Measurements from ENCODE around the gene MAPK8.
A peak's percentile ranks its signal among the peaks of the same experiment; 100 is the strongest.

MAPK8 gene

GRCh38 chr10:48450233-48450740 is 143.8 kb downstream of the MAPK8 start:
- ATAC-seq, result no peak

GRCh38 chr10:48450741-48451466 is 144.4 kb downstream of the MAPK8 start:
- DNase-seq (no peak), ATAC-seq (no peak)

More at GRCh38 chr10:48450233-48450740, 143.8 kb downstream of the MAPK8 start:
- DNase-seq, result no peak

- no peak for DNase-seq
- no peak for ATAC-seq
These were observed 145.7 kb downstream of the MAPK8 start for GRCh38 chr10:48451969-48452878.

GRCh38 chr10:48452879-48453412 is 146.5 kb downstream of the MAPK8 start:
- ATAC-seq (no peak), DNase-seq (no peak)

- DNase-seq, result no peak
These were observed 147.2 kb downstream of the MAPK8 start for GRCh38 chr10:48453451-48454301.

GRCh38 chr10:48454302-48455054 is 148.0 kb downstream of the MAPK8 start:
- no peak for ATAC-seq

More at GRCh38 chr10:48453451-48454301, 147.2 kb downstream of the MAPK8 start:
- ATAC-seq, result no peak

GRCh38 chr10:48455055-48455391 is 148.5 kb downstream of the MAPK8 start:
- ATAC-seq, result no peak
- no peak for DNase-seq

More at GRCh38 chr10:48454302-48455054, 148.0 kb downstream of the MAPK8 start:
- DNase-seq, result no peak

- ATAC-seq (no peak), DNase-seq (no peak)
These were observed 149.1 kb downstream of the MAPK8 start for GRCh38 chr10:48455392-48456151.

GRCh38 chr10:48456361-48456804 is 149.9 kb downstream of the MAPK8 start:
- no peak for DNase-seq
- ATAC-seq, result no peak

- ATAC-seq (no peak), DNase-seq (peak; percentile 14)
These were observed 150.6 kb downstream of the MAPK8 start for GRCh38 chr10:48456808-48457761.

GRCh38 chr10:48457949-48458661 is 151.6 kb downstream of the MAPK8 start:
- ATAC-seq (no peak), DNase-seq (no peak)

GRCh38 chr10:48458662-48459048 is 152.2 kb downstream of the MAPK8 start:
- ATAC-seq, result no peak
- DNase-seq, result no peak

GRCh38 chr10:48459270-48460150 is 153.0 kb downstream of the MAPK8 start:
- ATAC-seq (no peak), DNase-seq (no peak)

- ATAC-seq, result no peak
- DNase-seq, result no peak
These were observed 153.7 kb downstream of the MAPK8 start for GRCh38 chr10:48460182-48460581.

GRCh38 chr10:48461623-48462481 is 155.4 kb downstream of the MAPK8 start:
- no peak for DNase-seq
- no peak for ATAC-seq

GRCh38 chr10:48462482-48463020 is 156.1 kb downstream of the MAPK8 start:
- DNase-seq (no peak), ATAC-seq (no peak)

All from stimulated activated naive CD8-positive, alpha-beta T cell treated with anti-CD3 and anti-CD28 coated beads, Interleukin-15, Interleukin-2, amounts not matched to agents 100 U/mL and 50 U/mL, for 24 hours (primary cell).